Dermis blood vessel endothelial cell (primary cell): Measurements from ENCODE around the gene NME9. TPM values are rescaled to one million over a fixed set of nuclear protein-coding genes. Genes with fewer than 3 reads are reported as not detected.
"Not testable (repeated sequence)": the region's sequence is repeated elsewhere in the genome, so short reads cannot be mapped to it uniquely, and the experiment has no call there.

Experiments
- DNase-seq: peaks from one replicate; pipeline ENCODE4 v3.0.0; 2010
- total RNA-seq: library from RNA; depleted of rRNA; stranded (reverse); fragments of >200 nt; gene quantifications from 2 replicates; pipeline ENCODE4 v1.2.3, GENCODE V29; 2014

Gene NME9, protein sequence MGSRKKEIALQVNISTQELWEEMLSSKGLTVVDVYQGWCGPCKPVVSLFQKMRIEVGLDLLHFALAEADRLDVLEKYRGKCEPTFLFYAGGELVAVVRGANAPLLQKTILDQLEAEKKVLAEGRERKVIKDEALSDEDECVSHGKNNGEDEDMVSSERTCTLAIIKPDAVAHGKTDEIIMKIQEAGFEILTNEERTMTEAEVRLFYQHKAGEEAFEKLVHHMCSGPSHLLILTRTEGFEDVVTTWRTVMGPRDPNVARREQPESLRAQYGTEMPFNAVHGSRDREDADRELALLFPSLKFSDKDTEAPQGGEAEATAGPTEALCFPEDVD
- not detected in 2 replicates for total RNA-seq

GRCh38 chr3:138329127-138329983, at the start of gene NME9:
Gene NME9, minus strand, starts transcription at chr3:138329851. Its CDS starts 516 bp downstream, at chr3:138329335.
- DNase-seq, result peak; percentile 86

GRCh38 chr3:138378990-138379389, 49.3 kb upstream of the NME9 start:
- no peak for DNase-seq

- DNase-seq, result no peak
Measured at GRCh38 chr3:138378331-138378730, 48.7 kb upstream of the NME9 start.

DNA sequence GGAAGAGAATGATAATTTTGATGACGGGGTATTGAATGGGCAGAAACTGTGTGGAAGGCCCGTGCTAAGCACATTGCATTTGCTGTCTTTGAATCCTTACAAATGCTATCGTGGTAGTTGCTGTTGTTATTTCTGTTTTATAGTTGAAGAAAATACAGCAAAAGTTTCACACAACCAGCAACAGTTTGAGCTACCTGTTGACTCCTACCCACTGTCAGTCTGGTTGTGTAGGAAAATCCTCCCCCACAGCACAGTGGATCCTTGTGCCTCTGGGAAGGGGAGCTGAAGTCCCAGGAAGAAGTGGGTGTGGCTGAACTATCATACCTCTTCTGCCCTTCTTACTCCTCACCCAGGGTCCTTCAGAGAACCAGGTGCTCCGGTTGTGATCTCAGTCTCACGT, 48.2 kb upstream of the NME9 start:
- no peak for DNase-seq

- DNase-seq, result not testable (repeated sequence)
Measured at GRCh38 chr3:138377212-138377611, 47.6 kb upstream of the NME9 start.

DNA sequence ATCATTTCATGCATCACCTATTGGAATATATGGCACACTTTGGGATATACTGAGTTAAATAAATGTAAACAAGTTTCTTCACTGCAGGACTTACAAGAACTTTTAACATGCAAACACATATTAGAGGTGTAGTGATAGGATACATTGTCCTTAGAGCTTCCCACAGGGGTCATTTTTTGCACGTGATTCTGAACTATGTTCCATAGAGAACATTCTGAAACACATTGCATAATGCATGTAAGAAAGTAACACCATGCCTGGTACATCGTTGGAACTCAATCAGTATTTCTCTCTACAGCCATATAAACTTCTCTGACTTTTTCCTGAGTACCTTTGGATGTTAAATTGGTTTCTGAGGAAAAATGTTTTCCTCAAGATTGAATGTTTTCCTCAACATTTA, 47.0 kb upstream of the NME9 start:
- no peak for DNase-seq

DNA sequence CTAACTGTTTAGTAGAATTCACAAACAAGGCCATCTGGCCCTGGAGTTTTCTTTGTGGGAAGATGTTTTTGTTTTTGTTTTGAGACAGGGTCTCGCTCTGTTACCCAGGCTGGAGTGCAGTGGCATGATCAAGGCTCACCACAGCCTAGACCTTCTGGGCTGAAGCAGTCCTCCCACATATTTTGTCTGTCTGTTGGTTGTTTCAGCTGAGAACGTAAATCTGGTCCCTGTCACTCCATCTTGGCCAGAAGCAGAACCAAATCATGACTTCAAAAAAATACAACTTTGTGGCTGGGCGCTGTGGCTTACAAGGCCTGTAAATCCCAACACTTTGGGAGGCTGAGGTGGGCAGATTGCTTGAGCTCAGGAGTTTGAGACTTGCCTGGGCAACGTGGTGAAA, 45.8 kb upstream of the NME9 start:
- DNase-seq, result no peak

DNA sequence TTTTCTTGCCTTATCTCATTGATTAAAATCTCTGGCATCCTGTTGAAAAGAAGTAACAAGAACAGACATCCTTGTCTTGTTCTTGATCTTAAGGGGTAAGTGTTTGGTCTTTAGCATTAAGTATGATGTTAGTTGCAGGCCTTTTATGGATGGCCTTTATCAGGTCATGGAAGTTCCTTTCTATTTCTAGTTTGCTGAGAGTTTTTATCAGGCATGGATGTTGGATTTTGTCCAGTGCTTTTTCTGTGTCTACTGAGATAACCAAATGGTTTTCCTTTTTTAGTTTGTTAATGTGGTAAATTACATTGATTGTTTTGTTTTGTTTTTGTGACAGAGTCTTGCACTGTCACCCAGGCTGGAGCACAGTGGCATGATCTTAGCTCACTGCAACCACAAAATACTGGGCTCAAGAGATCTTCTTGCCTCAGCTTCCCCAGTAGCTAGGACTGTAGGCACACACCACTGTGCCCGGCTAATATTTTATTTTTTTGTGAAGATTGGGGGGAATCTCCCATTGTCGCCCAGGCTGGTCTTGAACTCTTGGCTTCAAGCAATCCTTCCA, 45.0 kb upstream of the NME9 start:
- DNase-seq, result no peak

DNA sequence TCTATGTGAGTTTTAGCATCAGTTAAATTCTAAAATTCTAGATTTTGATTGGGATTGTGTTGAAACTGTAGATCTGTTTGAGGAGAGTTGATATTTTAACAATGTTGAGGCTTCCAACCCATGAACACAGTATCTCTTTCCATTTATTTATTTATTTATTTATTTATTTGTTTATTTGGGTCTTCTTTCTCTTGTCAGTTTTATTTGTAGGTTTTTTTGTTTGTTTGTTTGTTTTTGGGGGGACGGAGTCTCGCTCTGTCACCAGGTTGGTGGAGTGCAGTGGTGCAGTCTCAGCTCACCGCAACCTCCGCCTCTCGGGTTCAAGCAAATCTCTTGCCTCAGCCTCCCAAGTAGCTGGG, 44.1 kb upstream of the NME9 start:
- DNase-seq, result no peak

- DNase-seq, result no peak
Measured at GRCh38 chr3:138373087-138373735, 43.6 kb upstream of the NME9 start.

DNA sequence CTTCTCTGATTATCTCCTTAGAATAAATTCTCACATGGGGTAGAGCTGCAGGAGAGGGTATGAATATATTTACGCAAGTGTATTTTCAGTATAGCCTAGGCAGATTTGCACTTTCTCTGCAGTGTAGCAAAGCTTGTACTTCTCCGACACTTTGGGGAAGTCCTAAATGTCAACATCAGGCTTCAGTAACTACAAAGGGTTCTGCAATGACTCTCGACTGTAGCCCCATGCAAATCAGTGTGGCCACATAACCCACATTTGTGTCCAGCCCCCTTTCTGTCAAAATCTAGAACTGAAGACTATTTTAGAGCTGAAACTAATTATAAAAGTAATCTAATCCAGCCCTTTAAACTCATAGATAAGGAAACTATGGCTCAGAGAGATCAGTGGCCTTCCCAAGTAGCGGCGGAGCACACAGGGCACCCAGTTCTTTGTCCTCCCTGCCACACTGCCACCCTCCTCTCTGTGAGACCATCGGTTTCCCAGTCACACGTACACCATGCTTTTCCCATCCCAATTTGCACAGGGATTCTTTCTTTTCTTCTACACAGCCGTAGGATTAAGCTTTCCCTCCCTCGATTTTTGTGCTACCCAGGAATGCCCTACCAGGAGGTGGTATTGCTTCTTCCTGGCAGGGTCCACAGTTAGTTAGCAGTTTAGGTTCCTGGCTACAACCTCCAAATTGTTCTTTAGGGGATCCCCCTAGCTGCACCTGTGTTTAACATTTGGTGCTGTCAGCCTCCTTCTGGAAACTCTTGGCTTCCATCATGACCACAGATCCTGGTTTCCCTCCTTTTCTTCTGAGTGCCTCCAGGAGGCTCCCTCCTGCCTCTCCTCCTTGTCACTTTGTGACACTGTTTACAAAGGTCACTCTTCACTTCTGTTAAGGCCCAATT, 41.7 kb upstream of the NME9 start:
- no peak for DNase-seq

- no peak for DNase-seq
Measured at GRCh38 chr3:138370321-138370720, 40.7 kb upstream of the NME9 start.

- DNase-seq, result no peak
Measured at GRCh38 chr3:138369151-138369900, 39.7 kb upstream of the NME9 start.

DNA sequence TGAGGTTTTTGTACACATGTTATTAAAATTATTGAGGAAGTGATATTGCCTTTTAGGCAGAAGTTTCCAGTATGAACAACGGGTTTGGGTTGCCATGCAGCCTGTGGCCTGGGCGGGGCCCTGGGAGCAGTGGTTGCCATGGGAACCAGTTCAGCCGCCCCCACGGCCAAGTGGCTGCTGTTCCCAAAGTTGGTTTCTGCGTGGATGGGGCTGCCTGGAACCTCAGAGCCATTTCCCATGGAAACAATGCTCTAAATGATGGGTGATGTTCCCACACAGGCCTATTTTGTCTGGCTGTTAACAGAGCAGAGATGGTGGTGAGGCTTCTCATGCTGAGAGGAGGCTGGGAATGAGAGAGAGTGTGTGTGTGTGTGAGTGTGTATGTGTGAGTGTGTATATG, 38.3 kb upstream of the NME9 start:
- DNase-seq, result no peak

DNA sequence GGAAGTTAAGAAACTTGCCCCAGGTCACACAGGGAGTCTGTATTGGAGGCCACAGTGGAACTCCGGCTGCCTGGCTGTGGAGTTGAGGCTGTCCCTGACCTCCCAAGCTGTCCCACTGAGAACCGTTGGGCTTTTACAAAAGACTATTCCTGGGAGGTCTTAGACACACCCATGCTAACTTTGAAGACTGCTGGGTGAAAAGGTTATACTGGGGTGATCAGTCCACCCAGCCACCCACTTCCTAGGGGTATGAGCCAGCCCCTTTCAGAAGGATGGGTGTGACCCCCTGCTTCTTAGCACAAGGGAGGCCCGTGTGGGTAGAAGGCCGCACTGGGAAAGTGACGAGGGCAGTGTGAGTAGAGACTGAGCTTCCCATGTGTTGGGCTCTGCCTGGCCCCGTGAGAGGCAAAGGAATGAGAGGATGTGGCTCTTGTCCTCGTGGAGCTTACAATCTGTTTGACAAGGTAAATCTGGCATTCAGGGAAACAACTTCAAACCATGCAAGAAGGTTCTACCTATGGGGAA, 37.7 kb upstream of the NME9 start:
- no peak for DNase-seq

- DNase-seq, result no peak
Measured at GRCh38 chr3:138366006-138366759, 36.5 kb upstream of the NME9 start.

- DNase-seq, result no peak
Measured at GRCh38 chr3:138365253-138365555, 35.6 kb upstream of the NME9 start.

- DNase-seq, result no peak
Measured at GRCh38 chr3:138364356-138365252, 35.0 kb upstream of the NME9 start.

DNA sequence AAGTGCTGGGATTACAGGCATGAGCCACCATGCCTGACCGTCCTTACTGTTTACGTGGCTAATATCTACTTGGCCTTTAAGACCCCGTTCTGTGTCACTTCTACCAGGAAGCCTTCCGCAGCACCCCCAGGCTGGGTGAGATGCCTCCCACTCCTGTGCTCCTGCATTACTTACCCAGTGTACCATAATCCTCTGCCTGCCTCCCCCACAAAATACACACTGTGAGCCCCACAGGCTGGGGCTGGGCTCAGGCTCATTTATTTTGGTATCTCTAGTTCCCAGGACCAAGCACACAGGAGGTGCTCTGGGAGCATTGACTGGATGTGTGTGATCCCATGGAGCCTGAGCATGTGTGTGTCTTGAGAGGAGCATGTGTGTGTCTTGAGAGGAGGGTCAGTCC, 33.7 kb upstream of the NME9 start:
- DNase-seq, result no peak

- no peak for DNase-seq
Measured at GRCh38 chr3:138362538-138362937, 32.9 kb upstream of the NME9 start.
